HepG2 (cell line): ENCODE results near the gene DNPEP. TPM values are rescaled to one million over a fixed set of nuclear protein-coding genes. Genes with fewer than 3 reads are reported as not detected.

Experiments used
- ATAC-seq: fragments of 200-7000 bp; cut with Tn5 transposase; 3 replicates; pipeline ENCODE4 v1.9.1; 2020; ENCODE audit warnings: mild to moderate bottlenecking, moderate library complexity
- BruUV-seq: library from RNA; stranded (reverse); fragments of 400-500 nt; replicated peaks from 2 replicates; lab custom pipeline; 2021; lab: Mats Ljungman, UMichigan
- CTCF ChIA-PET: fragments of 300-600 bp; formaldehyde crosslinking; extraction: SDS; loops from one replicate; lab custom pipeline; 2021; ENCODE audit warnings: low total read pairs, inconsistent platforms, low intra/inter-chr PET ratio; lab: Yijun Ruan, JAX
- POLR2A ChIA-PET: fragments of 350-600 bp; sonication (Branson Sonifier 250); formaldehyde crosslinking; loops from one replicate; lab custom pipeline; 2020; ENCODE audit warnings: antibody characterized with exemption, inconsistent platforms; lab: Yijun Ruan, JAX
- DNase-seq: peaks from one replicate; pipeline ENCODE4 v3.0.0-alpha.2; 2015; ENCODE audit warnings: low spot score
- FAIRE-seq: peaks from 3 replicates; lab custom pipeline; 2011; peaks lifted over from hg19 to GRCh38; lab: Jason Lieb, UNC
- H2AFZ ChIP-seq: one replicate; pipeline ENCODE4 v1.6.1; 2011; ENCODE audit warnings: low read length, inconsistent platforms
- H3K27ac ChIP-seq: fragments of 300-600 bp; 3 replicates; pipeline ENCODE4 v1.8.0; 2011; ENCODE audit warnings: mixed run types, mild to moderate bottlenecking, mixed read lengths, low read length, inconsistent platforms; ENCODE audit not compliant: insufficient read depth; ENCODE audit errors: extremely low read length
- H3K27me3 ChIP-seq, 2 experiments: fragments of 200-600 bp in 1 of 2; 2 replicates in 1 of 2; 3 replicates in 1 of 2; pipeline versions ENCODE4 v1.6.0 to v1.8.0; 2011; ENCODE audit warnings: low read length in 2 of 2, mild to moderate bottlenecking in 2 of 2, moderate library complexity in 2 of 2, inconsistent platforms in 1 of 2; ENCODE audit not compliant: insufficient read depth in 2 of 2, control insufficient read depth in 1 of 2
- H3K36me3 ChIP-seq, 2 experiments: fragments of 200-600 bp in 1 of 2; replicated peaks in 1 of 2; 2 replicates in 1 of 2; 3 replicates in 1 of 2; pipeline versions ENCODE4 v1.5.1 to v1.8.0; 2011; ENCODE audit warnings: low read length in 2 of 2, inconsistent platforms in 1 of 2; ENCODE audit not compliant: insufficient read depth in 2 of 2, control insufficient read depth in 1 of 2
- H3K4me1 ChIP-seq: 2 replicates; pipeline ENCODE4 v1.5.1; 2012; ENCODE audit warnings: low read length, inconsistent platforms; ENCODE audit not compliant: insufficient read depth
- H3K4me2 ChIP-seq: 2 replicates; pipeline ENCODE4 v1.6.0; 2011; ENCODE audit warnings: low read depth, low read length, inconsistent platforms
- H3K4me3 ChIP-seq, 3 experiments: fragments of 200-600 bp in 1 of 3; sonication (generic), shearing (Covaris generic) in 1 of 3; replicated peaks in 1 of 3; 2 replicates each; pipeline ENCODE4 v1.5.1; 2011 to 2016; ENCODE audit warnings: low read length in 3 of 3, inconsistent platforms in 2 of 3, low read depth in 2 of 3, mild to moderate bottlenecking in 2 of 3, control low read depth in 1 of 3, mixed read lengths in 1 of 3; ENCODE audit not compliant: insufficient read depth in 1 of 3
- H3K79me2 ChIP-seq: one replicate; pipeline ENCODE4 v1.6.1; 2011; ENCODE audit warnings: low read length, inconsistent platforms; ENCODE audit not compliant: insufficient read depth
- H3K9ac ChIP-seq: 2 replicates; pipeline ENCODE4 v1.6.0; 2011; ENCODE audit warnings: mild to moderate bottlenecking, low read depth, low read length, inconsistent platforms; ENCODE audit not compliant: insufficient read depth
- H3K9me3 ChIP-seq: 2 replicates; pipeline ENCODE4 v1.5.1; 2012; ENCODE audit warnings: mild to moderate bottlenecking, low read length
- H4K20me1 ChIP-seq: 2 replicates; pipeline ENCODE4 v1.6.0; 2011; ENCODE audit warnings: inconsistent platforms, mild to moderate bottlenecking, low read length, moderate library complexity; ENCODE audit not compliant: insufficient read depth
- FOXK2 ChIP-seq: fragments of 450-650 bp; IDR thresholded peaks from 2 replicates; pipeline ENCODE4 v1.6.1; 2016
- GABPB1 ChIP-seq: IDR thresholded peaks from 2 replicates; pipeline ENCODE4 v1.6.1; 2016; ENCODE audit warnings: mild to moderate bottlenecking, missing genetic modification reagents, moderate library complexity, missing compliant biosample characterization
- GATAD1 ChIP-seq: IDR thresholded peaks from 2 replicates; pipeline ENCODE4 v1.6.1; 2016; ENCODE audit warnings: missing genetic modification reagents, missing compliant biosample characterization
- JUND ChIP-seq: sonication (generic); formaldehyde crosslinking; IDR thresholded peaks from 2 replicates; pipeline ENCODE4 v1.8.0; 2022; ENCODE audit warnings: mild to moderate bottlenecking, missing genetic modification reagents
- KAT8 ChIP-seq: IDR thresholded peaks from 2 replicates; pipeline ENCODE4 v1.6.1; 2016; ENCODE audit warnings: missing genetic modification reagents, missing compliant biosample characterization
- MAF1 ChIP-seq: sonication (generic); formaldehyde crosslinking; IDR thresholded peaks from 2 replicates; pipeline ENCODE4 v1.5.0; 2020; ENCODE audit warnings: missing genetic modification reagents, borderline replicate concordance
- MXD4 ChIP-seq: IDR thresholded peaks from 2 replicates; pipeline ENCODE4 v1.6.1; 2016; ENCODE audit warnings: mild to moderate bottlenecking, missing biosample characterization, missing genetic modification reagents
- RBFOX2 ChIP-seq: fragments of 200-400 bp; formaldehyde crosslinking; IDR thresholded peaks from 2 replicates; pipeline ENCODE4 v1.6.1; 2017; ENCODE audit warnings: low read depth, mild to moderate bottlenecking, low read length
- RFXANK ChIP-seq: IDR thresholded peaks from 2 replicates; pipeline ENCODE4 v1.6.1; 2016
- RXRA ChIP-seq: sonication (generic); formaldehyde crosslinking; IDR thresholded peaks from 2 replicates; pipeline ENCODE4 v1.5.1; 2020; ENCODE audit warnings: missing genetic modification reagents
- SMAD3 ChIP-seq: sonication (generic); formaldehyde crosslinking; IDR thresholded peaks from 2 replicates; pipeline ENCODE4 v1.4.0; 2020; ENCODE audit warnings: missing genetic modification reagents
- YEATS2 ChIP-seq: sonication (generic); formaldehyde crosslinking; IDR thresholded peaks from 2 replicates; pipeline ENCODE4 v1.4.0; 2020; ENCODE audit warnings: missing genetic modification reagents, borderline replicate concordance
- ZNF512 ChIP-seq: sonication (generic); formaldehyde crosslinking; IDR thresholded peaks from 2 replicates; pipeline ENCODE4 v1.4.0; 2020; ENCODE audit warnings: mild to moderate bottlenecking, missing genetic modification reagents
- ZNF550 ChIP-seq: sonication (generic); formaldehyde crosslinking; IDR thresholded peaks from 2 replicates; pipeline ENCODE4 v1.4.0; 2020; ENCODE audit warnings: mild to moderate bottlenecking, missing genetic modification reagents, borderline replicate concordance
- ZNF629 ChIP-seq: sonication (generic); formaldehyde crosslinking; conservative IDR thresholded peaks from 2 replicates; pipeline ENCODE4 v1.5.0; 2020; ENCODE audit warnings: missing genetic modification reagents
- WGBS: methylation state at CpG from one replicate; pipeline ENCODE4 v1.1.6; 2017; ENCODE audit warnings: low lambda C conversion rate; 5-methylcytosine and 5-hydroxymethylcytosine counted together
- in situ Hi-C: cut with HindIII; loops from 2 replicates; pipeline ENCODE4 v1.10.0; 2017; ENCODE audit warnings: low pct_unique_long_range_greater_than_20kb; ENCODE audit not compliant: extremely low pct_ligation_motif_present
- intact Hi-C: fragments of 100-400 bp; cut with micrococcal nuclease; formaldehyde crosslinking; loops from one replicate; pipeline ENCODE4 v1.10.0; 2022; ENCODE audit not compliant: unreplicated experiment
- polyA plus RNA-seq, 8 experiments: library from polyadenylated mRNA; depleted of rRNA in 3 of 8; stranded (reverse) in 7 of 8; unstranded in 1 of 8; fragments of >200 nt; fragmentation: Illumina TruSeq in 4 of 8; extraction: Trizol in 4 of 8; gene quantifications; 2 replicates each; pipeline versions ENCODE4 v1.2.1 to v1.2.3, GENCODE V29; 2011 to 2016; ENCODE audit warnings: low read depth in 4 of 8, missing spikeins in 1 of 8, mixed read lengths in 1 of 8; ENCODE audit not compliant: insufficient read depth in 1 of 8
- total RNA-seq, 5 experiments: library from RNA; depleted of rRNA; stranded (reverse); fragments of >200 nt; fragmentation: Illumina TruSeq; extraction: Trizol; gene quantifications; 2 replicates each; pipeline ENCODE4 v1.2.3, GENCODE V29; 2016; ENCODE audit warnings: low read depth in 1 of 5

Gene DNPEP
- total and polyA plus RNA-seq, 2 of the 13 experiments (the other 11 are each of a cell fraction or from before 2014, with no cell fraction given), result 104 to 109 TPM

GRCh38 chr2:219408631-219409030 lies 20.9 kb upstream of the DNPEP start:
- peaks cover 3 to 26% of the 10 kb centered on the region in 2 experiments; a peak in 3 of 5 replicates for H3K27me3 ChIP-seq
- no peak for TF ChIP-seq ZNF550
- no peak for TF ChIP-seq FOXK2
- TF ChIP-seq ZNF629 (CRISPR knock-in tag), result no peak
- TF ChIP-seq SMAD3, result no peak
- TF ChIP-seq RXRA, result no peak
- no peak for TF ChIP-seq MXD4 (CRISPR knock-in tag)
- TF ChIP-seq MAF1 (CRISPR knock-in tag), result no peak
- TF ChIP-seq ZNF512 (CRISPR knock-in tag), result no peak
- no peak for TF ChIP-seq JUND (CRISPR knock-in tag)
- TF ChIP-seq YEATS2 (CRISPR knock-in tag), result no peak
- TF ChIP-seq RFXANK (CRISPR knock-in tag), result no peak
- TF ChIP-seq KAT8 (CRISPR knock-in tag), result no peak
- TF ChIP-seq GATAD1 (CRISPR knock-in tag), result no peak
- no peak for TF ChIP-seq GABPB1 (CRISPR knock-in tag)
- no peak for TF ChIP-seq RBFOX2
- no peak overlapping the region for H3K4me2 ChIP-seq
- intact Hi-C loops (no loop called here), in situ Hi-C loops (no loop called here)
- no peaks in the 10 kb centered on the region; the same call in 1 of the 2 replicates for H4K20me1 ChIP-seq
- no peak overlapping the region for H3K27ac ChIP-seq
- no peaks in the 10 kb centered on the region for H3K9me3 ChIP-seq
- DNase-seq (no peak), FAIRE-seq (no peak), ATAC-seq (no peak)
- 29% methylated on average over 8 of the region's 8 CpGs for WGBS
- no peaks in the 10 kb centered on the region for H3K36me3 ChIP-seq
- peaks cover 27% of the 10 kb centered on the region for H3K4me1 ChIP-seq
- no TSS peak for BruUV-seq
- POLR2A ChIA-PET, result no interaction called here
- CTCF ChIA-PET, result no interaction called here
- no peaks in the 10 kb centered on the region for H3K79me2 ChIP-seq
- H3K4me3 ChIP-seq, result no peak overlapping the region
- no peak overlapping the region for H2AFZ ChIP-seq
- H3K9ac ChIP-seq, result no peak overlapping the region
